ENCODE results near the gene PLEKHJ1. TPM values are rescaled to one million over a fixed set of nuclear protein-coding genes. Genes with fewer than 3 reads are reported as not detected.
A peak's percentile ranks its signal among the peaks of the same experiment; 100 is the strongest.

PLEKHJ1 gene
- polyA plus RNA-seq, 1 donor from 2014 or later, result 219 TPM

GRCh38 chr19:2189880-2190279 is 46.2 kb downstream of the PLEKHJ1 start:
- no peak overlapping the region for H3K4me3 ChIP-seq (ENCODE audit: low read length)
- no peak overlapping the region for H3K27ac ChIP-seq (ENCODE audit: low read length)
- no peak overlapping the region for H2AFZ ChIP-seq (ENCODE audit: low read depth, low read length)
- H3K9me3 ChIP-seq (ENCODE audit: low read length), result no peaks in the 10 kb centered on the region
- TF ChIP-seq RAD21 (conservative IDR thresholded peaks at IDR 0.05), result no peak
- TF ChIP-seq EP300 (conservative IDR thresholded peaks at IDR 0.05; ENCODE audit: poor library complexity, severe bottlenecking), result no peak
- no peak for TF ChIP-seq CTCF (IDR thresholded peaks at IDR 0.05; ENCODE audit: poor library complexity, severe bottlenecking)
- no peak for TF ChIP-seq MXI1 (conservative IDR thresholded peaks at IDR 0.05; ENCODE audit: poor library complexity, severe bottlenecking)
- no peak for TF ChIP-seq SMC3 (conservative IDR thresholded peaks at IDR 0.05; ENCODE audit: poor library complexity)
- TF ChIP-seq, protein P1, sequence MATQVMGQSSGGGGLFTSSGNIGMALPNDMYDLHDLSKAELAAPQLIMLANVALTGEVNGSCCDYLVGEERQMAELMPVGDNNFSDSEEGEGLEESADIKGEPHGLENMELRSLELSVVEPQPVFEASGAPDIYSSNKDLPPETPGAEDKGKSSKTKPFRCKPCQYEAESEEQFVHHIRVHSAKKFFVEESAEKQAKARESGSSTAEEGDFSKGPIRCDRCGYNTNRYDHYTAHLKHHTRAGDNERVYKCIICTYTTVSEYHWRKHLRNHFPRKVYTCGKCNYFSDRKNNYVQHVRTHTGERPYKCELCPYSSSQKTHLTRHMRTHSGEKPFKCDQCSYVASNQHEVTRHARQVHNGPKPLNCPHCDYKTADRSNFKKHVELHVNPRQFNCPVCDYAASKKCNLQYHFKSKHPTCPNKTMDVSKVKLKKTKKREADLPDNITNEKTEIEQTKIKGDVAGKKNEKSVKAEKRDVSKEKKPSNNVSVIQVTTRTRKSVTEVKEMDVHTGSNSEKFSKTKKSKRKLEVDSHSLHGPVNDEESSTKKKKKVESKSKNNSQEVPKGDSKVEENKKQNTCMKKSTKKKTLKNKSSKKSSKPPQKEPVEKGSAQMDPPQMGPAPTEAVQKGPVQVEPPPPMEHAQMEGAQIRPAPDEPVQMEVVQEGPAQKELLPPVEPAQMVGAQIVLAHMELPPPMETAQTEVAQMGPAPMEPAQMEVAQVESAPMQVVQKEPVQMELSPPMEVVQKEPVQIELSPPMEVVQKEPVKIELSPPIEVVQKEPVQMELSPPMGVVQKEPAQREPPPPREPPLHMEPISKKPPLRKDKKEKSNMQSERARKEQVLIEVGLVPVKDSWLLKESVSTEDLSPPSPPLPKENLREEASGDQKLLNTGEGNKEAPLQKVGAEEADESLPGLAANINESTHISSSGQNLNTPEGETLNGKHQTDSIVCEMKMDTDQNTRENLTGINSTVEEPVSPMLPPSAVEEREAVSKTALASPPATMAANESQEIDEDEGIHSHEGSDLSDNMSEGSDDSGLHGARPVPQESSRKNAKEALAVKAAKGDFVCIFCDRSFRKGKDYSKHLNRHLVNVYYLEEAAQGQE (IDR thresholded peaks at IDR 0.05; ENCODE audit: borderline replicate concordance), result no peak
- TF ChIP-seq POLR2AphosphoS5 (IDR thresholded peaks at IDR 0.05), result no peak
- no peak for TF ChIP-seq TAF1 (IDR thresholded peaks at IDR 0.05; ENCODE audit: low read depth)
- TF ChIP-seq EZH2 (IDR thresholded peaks at IDR 0.05; ENCODE audit: borderline replicate concordance, insufficient read depth, low read length, poor library complexity, severe bottlenecking), result no peak
- no peaks in the 10 kb centered on the region for H3K79me2 ChIP-seq (replicated peaks; ENCODE audit: insufficient read depth, low read length)
- no peaks in the 10 kb centered on the region for H4K20me1 ChIP-seq (ENCODE audit: insufficient read depth)
- no peak overlapping the region for H3K4me2 ChIP-seq (ENCODE audit: low read length)
- no peaks in the 10 kb centered on the region for H3K27me3 ChIP-seq (ENCODE audit: insufficient read depth, low read depth, low read length)
- no peaks in the 10 kb centered on the region for H3K9me2 ChIP-seq (ENCODE audit: insufficient read depth, low read length)
- no peaks in the 10 kb centered on the region for H3F3A ChIP-seq (ENCODE audit: insufficient read depth, low read length, poor library complexity, severe bottlenecking)
- H3K36me3 ChIP-seq (ENCODE audit: insufficient read depth, low read length), result no peaks in the 10 kb centered on the region
- no peak overlapping the region for H3K9ac ChIP-seq (ENCODE audit: low read length)

- Histone ChIP-seq H3K36me3 (ENCODE audit: insufficient read depth, low read length) (no peaks in the 10 kb centered on the region), H4K20me1 (ENCODE audit: insufficient read depth) (no peaks in the 10 kb centered on the region), H2AFZ (ENCODE audit: low read depth, low read length) (no peak overlapping the region), H3K27me3 (ENCODE audit: insufficient read depth, low read depth, low read length) (no peaks in the 10 kb centered on the region), H3K9me2 (ENCODE audit: insufficient read depth, low read length) (no peaks in the 10 kb centered on the region), H3K27ac (ENCODE audit: low read length) (no peak overlapping the region), H3K4me3 (ENCODE audit: low read length) (no peak overlapping the region), H3F3A (ENCODE audit: insufficient read depth, low read length, poor library complexity, severe bottlenecking) (no peaks in the 10 kb centered on the region), H3K9ac (ENCODE audit: low read length) (peak overlapping the region; percentile 20), H3K9me3 (ENCODE audit: low read length) (no peaks in the 10 kb centered on the region), H3K4me2 (ENCODE audit: low read length) (no peak overlapping the region), H3K79me2 (replicated peaks; ENCODE audit: insufficient read depth, low read length) (peaks cover 3% of the 10 kb centered on the region)
- TF ChIP-seq CTCF (IDR thresholded peaks at IDR 0.05; ENCODE audit: poor library complexity, severe bottlenecking) (no peak), EZH2 (IDR thresholded peaks at IDR 0.05; ENCODE audit: borderline replicate concordance, insufficient read depth, low read length, poor library complexity, severe bottlenecking) (no peak), TAF1 (IDR thresholded peaks at IDR 0.05; ENCODE audit: low read depth) (no peak), SMC3 (conservative IDR thresholded peaks at IDR 0.05; ENCODE audit: poor library complexity) (no peak), POLR2AphosphoS5 (IDR thresholded peaks at IDR 0.05) (no peak), MXI1 (conservative IDR thresholded peaks at IDR 0.05; ENCODE audit: poor library complexity, severe bottlenecking) (no peak), EP300 (conservative IDR thresholded peaks at IDR 0.05; ENCODE audit: poor library complexity, severe bottlenecking) (no peak), RAD21 (conservative IDR thresholded peaks at IDR 0.05) (no peak)
- TF ChIP-seq, protein P1 (IDR thresholded peaks at IDR 0.05; ENCODE audit: borderline replicate concordance), result no peak
Measured at GRCh38 chr19:2188708-2189385, 47.3 kb downstream of the PLEKHJ1 start.

Measured in neural cell (in vitro differentiated cells).